GM21447 (cell line): ENCODE results near the gene HS3ST3A1.
"Not testable (repeated sequence)": the region's sequence is repeated elsewhere in the genome, so short reads cannot be mapped to it uniquely, and the experiment has no call there.

Source experiments
- ATAC-seq: cut with Tn5 transposase; IDR thresholded peaks from one replicate; pipeline ENCODE4 v1.9.1; 2021; ENCODE audit not compliant: unreplicated experiment

Gene HS3ST3A1

DNA sequence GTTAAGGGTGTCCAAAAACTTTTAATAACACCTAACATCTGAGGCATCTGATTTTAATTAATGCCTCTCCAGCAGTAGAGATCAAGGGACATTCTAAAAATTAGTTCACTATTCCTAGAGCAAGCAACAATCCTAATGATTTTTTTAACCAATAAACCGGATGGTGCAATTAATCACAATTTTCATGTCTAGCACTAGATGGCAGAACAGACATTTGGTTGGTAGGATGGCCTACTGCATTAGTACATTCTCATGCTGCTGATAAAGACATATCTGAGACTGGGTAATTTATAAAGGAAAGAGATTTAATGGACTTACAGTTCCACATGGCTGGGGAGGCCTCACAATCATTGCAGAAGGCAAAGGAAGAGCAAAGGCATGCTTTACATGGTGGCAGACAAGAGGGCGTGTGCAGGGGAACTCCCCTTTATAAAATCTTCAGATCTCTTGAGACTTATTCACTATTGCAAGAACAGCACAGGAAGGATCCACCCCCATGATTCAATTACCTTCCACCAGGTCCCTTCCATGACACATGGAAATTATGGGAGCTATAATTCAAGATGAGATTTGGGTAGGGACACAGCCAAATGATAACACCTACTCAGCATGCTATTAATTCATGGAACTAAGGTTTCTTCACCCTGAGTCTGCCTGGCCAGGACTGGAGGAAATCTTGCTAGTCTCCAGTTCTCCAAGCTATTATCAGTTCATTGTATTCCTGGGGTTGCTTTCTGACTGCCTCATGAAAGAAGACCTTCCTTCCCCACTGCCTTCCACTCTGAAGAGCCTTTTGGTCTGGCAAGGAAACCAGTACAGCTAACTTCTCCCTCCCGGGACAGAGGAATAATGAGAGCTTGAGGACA, 24.8 kb downstream of the HS3ST3A1 start:
- ATAC-seq, result no peak

DNA sequence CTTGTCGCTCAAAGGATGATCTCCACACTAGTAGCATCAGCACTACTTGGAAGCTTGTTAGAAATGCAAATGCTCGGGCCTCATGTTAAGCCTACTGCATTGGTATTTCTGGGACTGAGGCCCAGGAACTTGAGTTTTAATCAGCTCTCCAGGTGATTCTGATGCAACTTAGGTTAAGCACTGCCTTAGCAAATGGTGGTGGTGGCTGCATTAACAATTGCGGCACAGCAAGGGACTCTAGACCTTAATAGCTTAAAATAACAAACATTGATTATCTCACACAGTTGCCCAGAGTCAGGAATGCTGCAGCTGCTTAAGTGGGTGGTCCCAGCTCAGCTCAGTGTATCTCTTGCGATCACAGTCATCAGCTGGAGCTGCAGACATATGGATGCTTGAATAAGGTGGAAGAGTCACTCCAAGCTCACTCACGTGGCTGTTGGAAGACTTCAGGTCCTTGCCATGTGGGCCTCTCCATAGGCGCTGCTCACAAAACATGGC, 25.8 kb downstream of the HS3ST3A1 start:
- ATAC-seq, result no peak

DNA sequence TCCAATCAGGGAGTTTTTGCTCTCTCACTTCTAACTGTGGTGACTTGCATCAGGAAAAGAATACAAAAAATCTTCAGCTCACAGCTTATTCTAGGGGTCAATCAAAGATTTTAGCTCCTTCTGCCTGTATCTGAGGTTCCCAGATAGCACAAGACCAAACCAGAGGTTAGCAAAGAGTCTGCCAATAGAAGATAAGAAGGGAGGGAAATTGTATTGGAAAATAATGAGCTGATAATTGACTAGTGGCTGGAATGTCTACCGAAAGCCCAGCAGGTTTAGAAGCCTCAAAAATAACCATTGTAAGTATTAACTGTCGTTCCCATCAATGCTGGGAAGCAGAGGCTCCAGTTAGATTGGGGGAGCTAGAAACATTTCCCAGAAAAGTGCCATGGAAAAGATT, 26.3 kb downstream of the HS3ST3A1 start:
- ATAC-seq, result no peak

DNA sequence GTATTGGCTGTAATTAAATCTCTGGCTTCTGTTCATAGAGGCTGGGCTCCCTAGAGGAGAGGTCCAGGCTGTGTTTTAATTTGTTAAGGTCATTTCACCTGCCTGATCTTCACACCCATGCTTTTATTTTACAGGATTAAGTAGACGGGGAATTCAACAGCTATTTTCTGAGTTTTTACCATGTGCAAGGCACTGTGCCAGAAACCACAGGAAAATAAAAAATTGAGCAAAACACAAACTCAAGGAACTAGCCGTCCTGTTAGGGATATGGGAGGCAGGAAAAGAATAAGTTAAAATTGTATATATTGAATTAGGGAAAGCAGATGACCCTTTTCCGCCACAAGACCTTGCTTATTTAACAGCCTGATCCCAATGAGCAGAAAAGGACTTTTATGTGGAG, 29.1 kb downstream of the HS3ST3A1 start:
- no peak for ATAC-seq

DNA sequence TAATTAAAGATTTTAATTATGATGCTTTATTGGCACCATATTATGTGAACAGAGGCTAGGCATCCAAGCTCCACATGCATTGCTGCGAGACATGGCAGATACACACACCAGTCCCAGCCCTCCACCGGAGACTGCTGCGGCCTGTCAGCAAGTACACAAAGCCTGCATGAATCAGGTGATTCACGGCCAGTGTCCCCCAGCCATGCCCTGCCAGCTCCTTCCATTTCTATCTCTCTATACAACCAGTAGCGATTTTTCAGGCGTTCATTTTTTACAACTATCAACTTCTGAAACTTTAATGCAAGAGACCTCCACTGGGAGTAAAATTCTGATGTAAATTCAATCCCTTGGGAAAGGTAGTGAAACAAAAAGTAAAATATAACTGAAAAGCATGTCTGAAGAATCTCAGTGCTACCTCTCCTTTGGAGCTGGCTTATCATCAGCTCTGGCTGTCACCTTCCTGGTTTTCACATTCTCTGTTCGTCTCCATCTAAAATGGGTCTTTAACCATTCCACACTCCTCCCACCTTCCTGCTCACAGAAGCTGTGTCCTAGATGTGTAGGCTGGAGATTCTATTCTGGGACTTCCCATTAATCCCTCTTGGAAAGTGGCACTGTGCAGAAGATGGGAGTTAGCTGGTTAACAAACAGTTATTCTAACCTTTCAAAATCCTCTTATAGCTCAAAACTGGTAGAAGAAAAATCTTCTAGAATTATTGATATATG, 32.2 kb downstream of the HS3ST3A1 start:
- no peak for ATAC-seq

DNA sequence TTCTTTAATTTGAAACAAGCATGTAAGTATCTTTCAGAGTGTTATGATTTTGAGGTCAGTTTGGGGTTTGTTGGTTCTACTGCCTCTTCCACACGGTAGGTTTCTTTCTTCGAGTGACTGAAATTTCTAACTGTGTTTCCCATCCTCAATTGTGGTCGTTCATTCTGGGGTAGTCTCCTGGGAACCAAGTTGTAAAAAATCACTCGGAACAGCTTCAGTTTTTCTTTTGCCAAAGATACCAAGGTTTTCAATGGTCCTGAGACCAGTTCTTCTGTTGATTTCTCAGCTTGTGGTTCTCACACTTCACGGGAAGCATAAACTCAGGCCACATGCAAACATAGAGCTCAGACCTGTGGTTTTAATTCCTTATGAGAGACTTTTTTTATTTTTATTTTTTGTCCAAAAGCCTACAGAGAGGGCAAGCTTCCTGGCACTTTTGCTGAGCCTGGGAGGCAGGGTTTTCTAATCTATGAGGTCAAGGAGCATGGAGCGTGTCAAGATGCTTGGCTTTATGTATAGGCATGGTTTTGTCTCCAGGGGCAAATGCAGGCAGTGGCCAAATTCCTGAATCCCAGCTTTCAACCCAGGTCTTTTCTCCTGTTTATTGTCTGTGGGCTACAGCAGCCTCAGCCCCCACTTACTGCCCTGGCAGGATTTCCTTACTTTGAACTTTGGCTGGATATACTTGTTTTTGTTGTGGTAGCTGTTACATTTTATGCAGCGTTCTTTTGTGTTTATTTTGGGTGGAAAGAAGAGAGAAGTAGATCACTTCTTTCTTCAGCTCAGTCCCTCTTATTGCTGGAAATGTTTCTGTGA, 32.9 kb downstream of the HS3ST3A1 start:
- ATAC-seq, result no peak

DNA sequence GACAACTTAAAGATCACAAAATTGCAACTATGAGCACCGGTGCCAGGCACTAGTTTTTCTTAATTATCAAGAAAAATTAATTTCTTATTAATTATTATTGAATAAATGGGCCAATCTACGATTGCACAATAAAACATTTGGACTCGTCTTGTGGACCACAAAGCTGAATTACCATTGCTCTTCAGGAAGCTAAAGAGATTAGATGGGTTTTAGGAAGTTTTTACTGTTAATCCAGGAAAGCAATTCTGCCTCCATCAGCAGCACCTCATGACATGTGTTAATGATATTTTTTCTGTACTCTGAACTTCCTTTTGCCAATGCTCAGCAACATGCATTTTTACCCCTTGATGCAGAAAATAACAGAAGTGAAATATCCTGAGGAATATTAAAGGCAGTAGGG, 37.9 kb downstream of the HS3ST3A1 start:
- ATAC-seq, result no peak

DNA sequence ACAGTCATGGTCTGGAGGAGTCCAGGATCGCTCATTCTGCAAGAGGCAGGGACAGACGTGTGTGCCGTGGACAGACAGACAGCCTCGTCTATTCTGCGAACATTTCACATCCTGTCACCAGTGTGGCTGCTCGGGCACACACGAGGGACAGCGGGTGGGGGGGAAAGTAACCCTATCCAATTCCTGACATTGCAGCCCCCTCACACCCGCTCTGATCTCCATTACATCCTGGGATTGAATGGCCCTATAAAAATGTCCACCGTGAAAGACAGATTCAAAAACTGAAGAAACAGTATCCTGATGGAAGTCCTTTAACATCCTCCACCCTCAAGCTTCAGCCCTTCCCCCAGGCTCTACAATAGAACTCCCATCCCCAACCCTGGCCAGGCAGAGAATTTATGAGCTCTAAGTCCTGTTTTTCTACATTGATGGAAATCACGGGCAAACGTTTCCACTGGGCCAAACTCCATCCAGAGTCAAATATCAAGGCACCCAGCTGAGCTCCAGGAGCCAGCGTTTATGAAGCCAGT, 39.4 kb downstream of the HS3ST3A1 start:
- ATAC-seq, result no peak

DNA sequence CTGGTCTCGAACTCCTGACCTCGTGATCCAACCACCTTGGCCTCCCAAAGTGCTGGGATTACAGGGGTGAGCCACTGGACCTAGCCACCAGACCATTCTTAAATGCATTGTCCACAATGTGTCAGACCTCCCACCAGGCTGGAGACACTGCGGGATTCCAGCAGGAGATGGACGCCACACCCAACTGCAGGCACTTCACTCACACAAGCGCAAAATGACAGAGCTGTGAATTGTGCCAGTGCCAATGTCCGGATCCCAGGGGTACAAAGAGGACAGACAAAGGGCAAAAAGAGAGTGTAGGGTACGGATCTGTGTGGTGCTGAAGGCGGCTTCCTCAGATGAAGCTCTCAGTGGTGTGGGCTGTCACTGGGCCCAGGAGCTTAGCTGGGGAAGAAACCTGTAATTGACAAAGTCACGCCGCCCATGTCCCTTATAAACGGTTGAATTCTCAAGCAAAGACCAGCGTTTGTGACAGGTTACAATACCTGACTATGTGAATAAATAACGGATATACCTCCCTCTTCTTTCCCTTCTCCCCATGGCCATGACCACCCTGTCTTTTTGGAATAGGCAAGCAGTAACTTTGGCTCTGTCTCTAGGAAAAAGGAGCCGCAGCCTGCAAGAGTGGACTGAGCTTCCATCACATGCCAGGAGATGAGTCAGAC, 40.0 kb downstream of the HS3ST3A1 start:
- ATAC-seq, result no peak

DNA sequence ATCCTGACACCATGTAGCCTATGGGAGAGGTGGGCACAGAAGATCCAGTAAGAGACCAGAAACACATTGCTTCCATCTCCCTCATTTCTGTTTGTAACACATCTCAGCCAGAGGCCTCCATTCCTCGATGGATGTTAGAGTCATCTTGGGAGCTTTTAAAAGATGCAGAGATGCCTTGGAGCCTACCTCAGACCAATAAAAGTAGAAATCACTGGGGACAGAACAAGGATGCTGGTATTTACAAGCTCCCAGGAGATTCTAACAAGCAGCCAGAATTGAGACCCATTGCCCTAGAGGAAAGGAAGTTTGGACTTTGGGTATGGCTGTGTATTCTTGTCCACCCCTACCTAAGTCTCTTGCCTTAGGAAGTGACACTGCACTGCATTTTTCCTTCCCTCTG, 40.8 kb downstream of the HS3ST3A1 start:
- ATAC-seq, result no peak

DNA sequence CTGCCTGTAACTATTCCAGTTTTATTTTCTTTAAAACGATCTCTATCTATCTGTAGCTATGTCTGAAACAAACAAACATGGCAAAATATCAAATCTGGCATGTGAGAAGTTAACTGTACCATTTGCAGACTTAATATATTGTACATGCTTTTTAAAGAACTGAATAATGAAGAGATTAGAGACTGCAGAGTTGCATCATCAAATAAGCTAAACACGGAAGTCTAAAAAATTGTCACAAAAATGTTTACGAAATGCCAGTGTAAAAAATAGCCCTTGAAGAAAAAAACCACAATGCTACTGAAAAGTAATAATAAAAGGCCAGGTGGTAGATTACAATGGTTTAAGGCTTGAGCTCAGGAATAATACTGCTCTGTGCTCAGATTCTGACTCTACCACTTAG, 43.1 kb downstream of the HS3ST3A1 start:
- no peak for ATAC-seq

DNA sequence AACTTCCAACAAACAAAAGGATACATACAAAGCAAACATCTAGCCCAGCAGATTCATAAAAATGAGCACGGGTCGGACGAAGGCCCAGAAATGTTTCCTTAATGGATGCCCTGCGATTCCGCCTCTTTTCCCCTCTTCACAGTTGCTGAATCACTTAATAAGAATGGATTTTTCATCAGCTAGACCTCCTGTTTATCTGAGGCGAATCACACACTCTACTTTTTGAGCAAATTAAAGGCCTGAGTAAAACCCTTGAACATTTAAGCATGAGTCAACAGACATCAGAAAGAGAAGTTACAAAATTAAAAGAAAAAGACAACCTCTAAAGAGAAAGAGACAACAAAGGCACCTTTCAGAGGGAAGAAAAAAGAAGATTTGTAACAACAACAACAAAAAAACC, 44.7 kb downstream of the HS3ST3A1 start:
- no peak for ATAC-seq

DNA sequence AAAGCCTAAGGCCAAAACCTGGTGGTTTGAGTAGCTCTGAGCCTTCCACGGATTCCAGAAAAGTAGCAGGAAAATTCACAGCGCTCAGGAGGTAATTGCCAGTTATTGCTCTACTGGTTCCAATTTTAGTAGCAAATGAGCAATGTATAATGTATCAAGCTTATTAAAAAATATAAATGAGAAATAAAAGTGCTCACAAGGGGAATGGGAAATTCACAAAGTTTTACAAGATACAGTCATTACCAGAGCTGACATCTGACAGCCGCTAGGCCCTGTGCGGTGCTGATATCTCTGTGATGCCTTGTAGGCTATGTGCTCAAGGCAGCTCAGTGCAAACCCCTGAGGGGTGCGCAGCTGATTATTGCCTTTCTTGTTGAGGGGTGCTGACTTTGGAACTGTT, 47.5 kb downstream of the HS3ST3A1 start:
- ATAC-seq, result no peak

DNA sequence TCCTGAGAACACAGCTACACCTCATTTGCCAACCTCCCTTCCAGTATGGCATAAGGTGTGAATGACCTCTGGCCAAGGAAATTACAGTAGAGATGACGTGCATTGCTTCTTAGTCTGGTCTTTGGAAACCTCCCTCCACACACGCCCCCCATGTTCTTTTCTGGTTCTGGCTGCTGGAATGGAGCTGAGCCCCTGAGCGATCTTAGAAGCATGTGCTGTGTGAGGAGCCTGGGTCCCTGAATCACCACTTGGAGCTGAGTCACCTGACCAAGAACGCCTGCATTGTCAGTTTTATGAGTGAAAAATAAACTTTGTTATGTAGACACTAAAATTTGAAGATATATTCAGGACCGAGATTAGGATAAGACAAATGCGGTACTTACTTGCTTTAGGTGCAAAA, 51.4 kb downstream of the HS3ST3A1 start:
- ATAC-seq, result no peak

DNA sequence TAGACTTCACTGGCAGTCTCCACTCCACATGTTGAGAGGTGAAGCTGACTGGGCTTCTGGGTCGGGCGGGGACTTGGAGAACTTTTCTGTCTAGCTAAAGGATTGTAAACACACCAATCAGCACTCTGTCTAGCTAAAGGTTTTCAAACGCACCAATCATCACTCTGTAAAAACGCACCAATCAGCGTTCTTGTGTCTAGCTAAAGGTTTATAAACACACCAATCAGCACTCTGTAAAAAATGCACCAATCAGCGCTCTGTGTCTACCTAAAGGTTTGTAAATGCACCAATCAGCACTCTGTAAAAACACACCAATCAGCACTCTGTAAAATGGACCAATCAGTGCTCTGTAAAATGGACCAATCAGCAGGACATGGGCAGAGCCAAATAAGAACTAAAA, 53.2 kb downstream of the HS3ST3A1 start:
- not testable (repeated sequence) for ATAC-seq

DNA sequence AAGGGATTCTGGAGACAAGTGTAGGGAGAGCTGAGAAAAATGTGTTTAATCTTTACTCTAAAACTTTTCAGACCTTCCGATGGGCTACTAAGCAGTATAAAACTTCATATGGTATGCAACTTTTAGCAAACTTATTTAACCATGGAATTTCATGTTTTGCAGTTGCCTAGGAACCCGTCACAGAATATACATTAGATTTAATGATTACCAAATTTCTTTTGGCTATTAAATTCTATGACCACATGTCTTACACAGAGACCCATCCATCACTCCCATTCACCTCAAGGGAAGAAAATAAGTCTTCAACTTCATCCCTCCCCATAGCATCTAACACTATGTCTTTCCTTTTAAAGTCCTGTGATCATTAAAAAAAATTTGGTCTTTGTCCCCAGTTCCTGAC, 54.9 kb downstream of the HS3ST3A1 start:
- no peak for ATAC-seq

DNA sequence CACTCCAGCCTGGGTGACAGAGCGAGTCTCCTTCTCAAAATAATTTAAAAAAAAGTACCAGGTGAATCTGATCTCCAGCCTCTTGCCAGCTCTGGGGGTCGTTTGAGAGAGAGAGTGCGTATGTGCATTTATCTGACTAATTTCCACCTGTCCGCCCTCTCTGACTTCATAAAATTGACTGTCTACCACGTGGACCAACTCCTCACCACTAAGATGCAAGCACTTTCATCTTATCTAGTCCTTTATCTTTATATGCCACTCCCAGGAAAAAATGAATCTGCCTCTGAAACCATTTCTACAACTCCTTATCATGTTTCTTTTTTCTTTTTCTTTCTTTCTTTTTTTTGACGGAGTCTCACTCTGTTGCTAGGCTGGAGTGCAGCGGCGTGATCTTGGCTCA, 55.8 kb downstream of the HS3ST3A1 start:
- no peak for ATAC-seq

DNA sequence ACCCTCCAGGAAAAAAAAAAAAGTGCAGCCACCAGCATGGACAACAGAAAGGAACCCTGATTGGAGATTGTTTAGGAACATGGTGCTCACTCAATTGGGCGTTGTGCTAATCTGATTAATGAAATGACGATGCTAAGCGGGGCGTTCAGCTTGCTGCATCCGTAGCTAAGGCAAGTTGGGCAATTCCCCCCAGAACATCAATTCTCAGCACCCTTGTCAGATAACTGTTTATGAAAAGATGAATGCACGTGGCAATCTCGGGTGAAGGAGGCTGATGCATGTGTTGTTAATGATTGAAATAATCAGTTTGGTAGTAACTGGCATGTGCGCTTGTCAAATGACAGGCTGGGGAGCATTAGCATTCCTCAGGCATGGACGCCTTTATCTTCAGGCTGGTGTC, 57.0 kb downstream of the HS3ST3A1 start:
- no peak for ATAC-seq

DNA sequence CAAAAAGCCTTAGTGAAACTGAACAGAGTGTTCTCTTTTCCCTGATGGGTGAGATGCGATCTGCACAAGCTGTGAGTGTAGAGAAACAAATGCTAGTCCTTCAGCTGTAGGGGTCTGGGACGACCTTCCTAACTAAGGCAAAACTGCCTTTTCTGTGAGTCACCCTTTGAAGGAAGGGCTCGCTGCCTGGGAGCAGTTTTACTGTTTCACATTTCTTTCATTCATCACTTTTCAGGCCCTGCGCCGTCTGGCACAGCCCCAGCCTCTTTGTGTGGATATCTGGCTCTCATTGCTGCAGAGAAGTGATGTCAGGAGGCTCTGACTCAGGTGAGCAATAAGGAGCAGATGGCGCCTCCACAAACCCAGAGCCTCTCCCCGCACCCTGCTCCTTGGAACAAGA, 57.4 kb downstream of the HS3ST3A1 start:
- no peak for ATAC-seq

DNA sequence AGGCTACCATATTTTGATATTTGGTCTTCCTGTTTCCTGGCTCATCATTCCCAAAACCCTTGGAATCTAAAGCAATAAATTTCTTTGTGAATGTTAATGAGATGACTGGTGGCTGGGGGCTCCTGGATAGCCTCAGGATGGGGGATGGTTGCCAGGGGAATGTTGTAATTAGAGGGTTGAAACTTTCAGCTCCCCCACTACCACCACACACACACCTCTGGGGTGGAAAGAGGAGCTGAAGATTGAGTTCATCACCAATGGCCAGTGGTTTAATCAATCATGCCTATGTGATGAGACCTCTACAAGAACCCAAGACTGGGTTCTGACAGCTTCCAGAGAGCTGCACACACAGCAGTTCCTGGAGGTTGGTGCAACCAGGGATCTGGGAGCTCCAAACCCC, 59.1 kb downstream of the HS3ST3A1 start:
- ATAC-seq, result no peak

DNA sequence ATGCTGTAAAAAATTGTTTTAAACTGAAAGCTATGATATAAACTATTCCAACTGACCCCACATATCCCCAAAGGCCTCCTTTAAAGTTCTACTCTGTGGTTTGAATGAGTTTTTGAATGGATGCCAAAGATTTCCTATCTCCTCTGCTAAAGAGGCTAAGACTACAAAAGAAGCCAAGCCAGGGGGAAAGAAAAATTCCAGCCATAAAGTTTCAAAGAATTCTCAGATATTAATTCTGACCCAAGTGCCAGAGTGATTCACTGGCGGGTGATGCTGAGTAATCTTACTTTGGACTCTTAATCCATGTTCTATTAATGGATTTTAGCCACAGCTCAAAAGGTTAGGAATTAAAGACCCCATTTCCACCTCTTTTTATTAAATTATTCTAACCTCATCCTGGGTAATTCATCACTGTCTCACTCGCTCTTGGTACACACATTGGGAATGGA, 60.7 kb downstream of the HS3ST3A1 start:
- ATAC-seq, result no peak
